ENCODE results near the gene RPL19. TPM values are rescaled to one million over a fixed set of nuclear protein-coding genes. Genes with fewer than 3 reads are reported as not detected.

Gene RPL19
- total RNA-seq, 2 experiments from 2014 or later = 3,132 to 4,395 TPM

DNA sequence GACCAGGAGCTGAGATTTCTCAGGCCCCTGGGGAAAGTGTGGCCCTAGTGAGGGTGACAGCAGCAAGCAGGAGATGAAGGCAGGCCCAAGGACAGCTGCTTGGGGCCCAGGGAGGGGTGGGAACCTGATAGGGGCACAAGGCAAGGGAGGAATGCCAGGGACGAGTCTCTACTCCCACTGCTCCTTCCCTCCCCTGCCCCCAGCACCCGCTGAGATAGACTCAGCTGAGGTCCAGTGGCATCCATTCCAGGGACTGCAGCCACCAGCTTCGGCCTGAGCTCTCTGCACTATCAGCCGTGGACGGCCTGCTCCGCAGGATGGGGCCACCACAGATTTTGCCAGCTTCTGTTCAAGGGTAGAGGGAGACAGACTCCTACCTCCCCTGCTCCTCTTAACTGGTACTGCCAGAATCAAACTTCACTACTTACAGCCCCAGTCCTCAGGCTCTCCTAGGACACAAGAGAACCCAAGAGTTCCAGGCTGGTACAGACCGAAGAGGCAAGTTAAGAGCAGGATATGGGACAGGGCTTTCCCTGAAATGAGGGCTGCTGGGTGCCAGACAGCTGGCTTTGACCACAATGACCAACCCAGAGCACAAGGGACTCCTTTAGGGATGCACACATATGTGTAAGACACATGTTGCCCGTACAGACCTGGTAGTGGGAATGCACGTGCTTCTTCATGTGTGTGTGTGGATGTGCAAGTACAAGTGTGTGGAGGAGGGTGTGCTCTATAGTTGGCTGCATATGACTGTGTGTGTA lies 8.2 kb upstream of the RPL19 start:
- Histone ChIP-seq H3K4me2 (ENCODE audit: low read length) (no peak overlapping the region), H3K4me3 (ENCODE audit: low read depth, low read length, poor library complexity, severe bottlenecking) (no peak overlapping the region), H3K36me3 (ENCODE audit: insufficient read depth, low read length) (peaks cover 65% of the 10 kb centered on the region), H3K79me2 (ENCODE audit: insufficient read depth, low read depth, low read length) (peaks cover 13% of the 10 kb centered on the region), H3K9me3 (ENCODE audit: low read length) (no peaks in the 10 kb centered on the region), H2AFZ (ENCODE audit: low read length) (no peak overlapping the region), H4K20me1 (ENCODE audit: insufficient read depth, low read length) (no peaks in the 10 kb centered on the region; the same call in 1 of the 2 replicates), H3K4me1 (ENCODE audit: insufficient read depth, low read length, poor library complexity, severe bottlenecking) (peaks cover 27% of the 10 kb centered on the region), H3K27ac (ENCODE audit: low read depth, low read length, poor library complexity, severe bottlenecking) (no peak overlapping the region), H3K9me2 (ENCODE audit: insufficient read depth, low read length) (no peaks in the 10 kb centered on the region)
- ChIA-PET CTCF (ENCODE audit: unreplicated experiment) (no interaction called here), POLR2A (interaction anchor here (0.5 to 0.6 kb wide), 2 partner anchors 278 to 696 kb away, joined by 4 to 5 read pairs; no protein-coding TSS in a partner anchor)
- TF ChIP-seq, protein P1, sequence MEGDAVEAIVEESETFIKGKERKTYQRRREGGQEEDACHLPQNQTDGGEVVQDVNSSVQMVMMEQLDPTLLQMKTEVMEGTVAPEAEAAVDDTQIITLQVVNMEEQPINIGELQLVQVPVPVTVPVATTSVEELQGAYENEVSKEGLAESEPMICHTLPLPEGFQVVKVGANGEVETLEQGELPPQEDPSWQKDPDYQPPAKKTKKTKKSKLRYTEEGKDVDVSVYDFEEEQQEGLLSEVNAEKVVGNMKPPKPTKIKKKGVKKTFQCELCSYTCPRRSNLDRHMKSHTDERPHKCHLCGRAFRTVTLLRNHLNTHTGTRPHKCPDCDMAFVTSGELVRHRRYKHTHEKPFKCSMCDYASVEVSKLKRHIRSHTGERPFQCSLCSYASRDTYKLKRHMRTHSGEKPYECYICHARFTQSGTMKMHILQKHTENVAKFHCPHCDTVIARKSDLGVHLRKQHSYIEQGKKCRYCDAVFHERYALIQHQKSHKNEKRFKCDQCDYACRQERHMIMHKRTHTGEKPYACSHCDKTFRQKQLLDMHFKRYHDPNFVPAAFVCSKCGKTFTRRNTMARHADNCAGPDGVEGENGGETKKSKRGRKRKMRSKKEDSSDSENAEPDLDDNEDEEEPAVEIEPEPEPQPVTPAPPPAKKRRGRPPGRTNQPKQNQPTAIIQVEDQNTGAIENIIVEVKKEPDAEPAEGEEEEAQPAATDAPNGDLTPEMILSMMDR (conservative IDR thresholded peaks at IDR 0.05; ENCODE audit: low read length) = no peak
- TF ChIP-seq EZH2phosphoT487 (IDR thresholded peaks at IDR 0.05; ENCODE audit: borderline replicate concordance, low read depth, low read length) = no peak
- intact Hi-C loops (cut with micrococcal nuclease; ENCODE audit: unreplicated experiment) = no loop called here
- no TSS peak for BruUV-seq (replicated peaks)
- no peak for DNase-seq (ENCODE audit: low spot score)

DNA sequence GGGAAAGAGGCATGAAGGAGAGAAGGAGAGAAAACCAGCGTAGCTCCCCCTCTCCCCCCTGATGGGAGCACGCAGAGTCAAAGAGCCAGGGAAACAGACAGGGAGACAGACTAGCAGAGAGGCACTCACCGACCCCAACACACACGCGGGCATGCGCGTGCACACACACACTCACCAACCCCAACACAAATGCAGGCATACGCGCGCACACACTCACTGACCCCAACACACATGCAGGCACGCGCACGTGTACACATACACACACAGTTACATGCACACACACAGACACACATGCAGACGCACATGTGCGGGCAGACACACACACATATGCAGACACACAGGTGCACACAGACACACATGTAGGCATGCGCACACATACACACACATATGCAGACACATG lies 7.2 kb upstream of the RPL19 start:
- TF ChIP-seq, protein P1 (conservative IDR thresholded peaks at IDR 0.05; ENCODE audit: low read length) = no peak
- no peak for TF ChIP-seq EZH2phosphoT487 (IDR thresholded peaks at IDR 0.05; ENCODE audit: borderline replicate concordance, low read depth, low read length)
- H2AFZ ChIP-seq (ENCODE audit: low read length) = no peak overlapping the region
- no peak overlapping the region for H3K4me3 ChIP-seq (ENCODE audit: low read depth, low read length, poor library complexity, severe bottlenecking)
- peaks cover 29% of the 10 kb centered on the region for H3K4me1 ChIP-seq (ENCODE audit: insufficient read depth, low read length, poor library complexity, severe bottlenecking)
- ChIA-PET POLR2A (no interaction called here), CTCF (ENCODE audit: unreplicated experiment) (no interaction called here)
- BruUV-seq (replicated peaks) = no TSS peak
- H3K27ac ChIP-seq (ENCODE audit: low read depth, low read length, poor library complexity, severe bottlenecking) = no peak overlapping the region
- H3K9me2 ChIP-seq (ENCODE audit: insufficient read depth, low read length) = no peaks in the 10 kb centered on the region
- H4K20me1 ChIP-seq (ENCODE audit: insufficient read depth, low read length) = no peaks in the 10 kb centered on the region; the same call in 1 of the 2 replicates
- H3K4me2 ChIP-seq (ENCODE audit: low read length) = no peak overlapping the region
- intact Hi-C loops (cut with micrococcal nuclease; ENCODE audit: unreplicated experiment) = no loop called here
- DNase-seq (ENCODE audit: low spot score) = no peak
- peaks cover 55% of the 10 kb centered on the region for H3K36me3 ChIP-seq (ENCODE audit: insufficient read depth, low read length)
- no peaks in the 10 kb centered on the region for H3K9me3 ChIP-seq (ENCODE audit: low read length)
- peaks cover 13% of the 10 kb centered on the region for H3K79me2 ChIP-seq (ENCODE audit: insufficient read depth, low read depth, low read length)

DNA sequence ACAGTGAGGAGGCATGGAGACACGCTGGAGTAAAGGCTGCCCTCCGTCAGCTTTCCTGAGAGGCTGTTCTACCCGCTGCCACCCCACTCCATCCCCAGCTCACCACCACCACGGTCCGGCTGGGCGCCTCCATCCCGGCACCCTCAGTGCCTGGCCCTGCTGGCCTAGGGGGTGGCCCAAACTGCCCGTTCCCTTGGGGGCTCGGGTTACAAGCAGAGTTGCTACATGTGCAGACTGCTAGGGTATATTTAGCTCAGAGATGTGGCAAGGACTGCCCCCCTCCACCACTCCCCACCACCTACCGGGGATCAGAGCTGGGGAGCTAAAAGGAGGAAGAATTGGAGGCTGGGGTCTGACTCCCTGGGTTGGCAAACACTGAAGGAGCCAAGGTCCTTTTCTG lies 6.7 kb upstream of the RPL19 start:
- POLR2A ChIA-PET = no interaction called here
- H3K4me1 ChIP-seq (ENCODE audit: insufficient read depth, low read length, poor library complexity, severe bottlenecking) = peaks cover 33% of the 10 kb centered on the region
- no TSS peak for BruUV-seq (replicated peaks)
- no peaks in the 10 kb centered on the region for H3K9me2 ChIP-seq (ENCODE audit: insufficient read depth, low read length)
- DNase-seq (ENCODE audit: low spot score) = no peak
- CTCF ChIA-PET (ENCODE audit: unreplicated experiment) = no interaction called here
- H2AFZ ChIP-seq (ENCODE audit: low read length) = no peak overlapping the region
- H4K20me1 ChIP-seq (ENCODE audit: insufficient read depth, low read length) = no peaks in the 10 kb centered on the region; the same call in 1 of the 2 replicates
- H3K4me2 ChIP-seq (ENCODE audit: low read length) = no peak overlapping the region
- H3K4me3 ChIP-seq (ENCODE audit: low read depth, low read length, poor library complexity, severe bottlenecking) = no peak overlapping the region
- TF ChIP-seq, protein P1 (conservative IDR thresholded peaks at IDR 0.05; ENCODE audit: low read length) = no peak
- no peak for TF ChIP-seq EZH2phosphoT487 (IDR thresholded peaks at IDR 0.05; ENCODE audit: borderline replicate concordance, low read depth, low read length)
- H3K79me2 ChIP-seq (ENCODE audit: insufficient read depth, low read depth, low read length) = peaks cover 13% of the 10 kb centered on the region
- no peak overlapping the region for H3K27ac ChIP-seq (ENCODE audit: low read depth, low read length, poor library complexity, severe bottlenecking)
- peaks cover 51% of the 10 kb centered on the region for H3K36me3 ChIP-seq (ENCODE audit: insufficient read depth, low read length)
- intact Hi-C loops (cut with micrococcal nuclease; ENCODE audit: unreplicated experiment) = no loop called here
- no peaks in the 10 kb centered on the region for H3K9me3 ChIP-seq (ENCODE audit: low read length)
